Spleen (tissue), 11 donors: ENCODE measurements around the gene CHSY3. TPM values are rescaled to one million over a fixed set of nuclear protein-coding genes. Genes with fewer than 3 reads are reported as not detected.

Experiments
- DNase-seq: peaks from one replicate; pipeline ENCODE4 v3.0.0-alpha.2; 2020
- H3K27ac ChIP-seq, 8 donors: fragments of 200-600 bp; sonication (generic) in 7 of 8; 1 replicate in 4 of 8; 2 replicates in 4 of 8; pipeline versions ENCODE4 v1.5.0 to v1.8.0; 2016 to 2021; ENCODE audit warnings: inconsistent platforms in 4 of 8, mild to moderate bottlenecking in 4 of 8, moderate library complexity in 1 of 8
- H3K27me3 ChIP-seq, 7 donors: fragments of 200-600 bp; sonication (generic) in 6 of 7; replicated peaks in 1 of 7; 1 replicate in 4 of 7; 2 replicates in 3 of 7; pipeline versions ENCODE4 v1.5.0 to v1.8.0; 2016 to 2021; ENCODE audit warnings: inconsistent platforms in 3 of 7, mild to moderate bottlenecking in 1 of 7
- H3K36me3 ChIP-seq, 6 donors: fragments of 200-600 bp; sonication (generic) in 5 of 6; 1 replicate in 4 of 6; 2 replicates in 2 of 6; pipeline versions ENCODE4 v1.5.0 to v1.8.0; 2016 to 2021; ENCODE audit warnings: inconsistent platforms in 2 of 6
- H3K4me1 ChIP-seq, 6 donors: fragments of 200-600 bp; sonication (generic) in 5 of 6; 1 replicate in 3 of 6; 2 replicates in 3 of 6; pipeline versions ENCODE4 v1.5.0 to v1.8.0; 2016 to 2021; ENCODE audit warnings: inconsistent platforms in 3 of 6
- H3K4me3 ChIP-seq, 8 donors: fragments of 200-600 bp; sonication (generic) in 7 of 8; 1 replicate in 4 of 8; 2 replicates in 4 of 8; pipeline versions ENCODE4 v1.5.0 to v1.8.0; 2016 to 2021; ENCODE audit warnings: inconsistent platforms in 4 of 8, mild to moderate bottlenecking in 4 of 8, moderate library complexity in 2 of 8
- H3K9me3 ChIP-seq, 8 donors: fragments of 200-600 bp; sonication (generic) in 7 of 8; 1 replicate in 4 of 8; 2 replicates in 4 of 8; pipeline versions ENCODE4 v1.5.0 to v1.8.0; 2016 to 2021; ENCODE audit warnings: inconsistent platforms in 4 of 8
- CTCF ChIP-seq, 11 experiments: fragments of 200-600 bp in 7 of 11; fragments of 450-650 bp in 4 of 11; sonication (generic) in 4 of 11; IDR thresholded peaks in 8 of 11; conservative IDR thresholded peaks in 3 of 11; 1 replicate in 7 of 11; 2 replicates in 4 of 11; pipeline versions ENCODE4 v1.4.0 to v1.8.0; 2016 to 2021; ENCODE audit warnings: antibody characterized with exemption in 11 of 11, inconsistent platforms in 4 of 11, mild to moderate bottlenecking in 1 of 11
- POLR2A ChIP-seq, 3 donors: fragments of 450-650 bp; IDR thresholded peaks; one replicate each; pipeline ENCODE4 v1.5.1; 2017; ENCODE audit warnings: antibody characterized with exemption in 3 of 3, mild to moderate bottlenecking in 1 of 3
- POLR2AphosphoS5 ChIP-seq, 3 donors: sonication (generic); formaldehyde crosslinking; IDR thresholded peaks; one replicate each; pipeline ENCODE4 v1.5.1; 2017; ENCODE audit warnings: antibody characterized with exemption in 3 of 3
- WGBS, 5 donors: extraction: QIAGEN DNeasy Blood & Tissue Kit in 3 of 5; methylation state at CpG; one replicate each; pipeline versions ENCODE4 v1.1.5 to v1.1.7; 2013 to 2018; 5-methylcytosine and 5-hydroxymethylcytosine counted together
- intact Hi-C: fragments of 100-400 bp; cut with DNase I; formaldehyde crosslinking; loops from one replicate; pipeline ENCODE4 v1.15.0; 2023; ENCODE audit warnings: low total_unique reads
- polyA plus RNA-seq, 3 donors: library from polyadenylated mRNA; stranded (reverse); fragments of 200-250 nt; gene quantifications; one replicate each; pipeline ENCODE4 v1.2.1, GENCODE V29; 2013
- total RNA-seq, 7 donors: library from RNA; depleted of rRNA in 3 of 7; stranded (reverse); fragments of >200 nt in 3 of 7; fragmentation: NEBNext Ultra II Directional in 4 of 7; extraction: Animal tissue kit (Norgen Biotek cat#: 25700) in 4 of 7; gene quantifications; one replicate each; pipeline versions ENCODE4 v1.1.0 to v1.2.1, GENCODE V29; 2016 to 2021
- donor health status: healthy with polysubstance abuse.
- donor health status: DM: no; HTN: no; CAD: no; lungs with moderate emphysema.
- donor health status: DM: no; HTN: no; CAD: no.
- donor health status: Bipolar disorder and iron deficiency.
- donor health status: healthy.
- donor health status: DM: no; HTN: no; CAD: no.
- donor health status: DM: yes; HTN: yes; CAD: no.

The CHSY3 gene
- total and polyA plus RNA-seq, 10 donors = 0.07 to 3.0 (median 1.5) TPM

GRCh38 chr5:129921204-129921603, 16.9 kb downstream of the CHSY3 start:
- Histone ChIP-seq H3K4me1 (no peaks in the 10 kb centered on the region), H3K27ac (no peak overlapping the region), H3K36me3 (no peaks in the 10 kb centered on the region), H3K9me3 (no peaks in the 10 kb centered on the region), H3K4me3 (no peak overlapping the region), H3K27me3 (no peaks in the 10 kb centered on the region)
- 78 to 89% (median 84%) methylated on average over 4 of the region's 4 CpGs for WGBS, 5 donors
- intact Hi-C loops = no loop called here
- DNase-seq = no peak
- TF ChIP-seq POLR2A (IDR thresholded peaks at IDR 0.05) = no peak
- TF ChIP-seq POLR2AphosphoS5 (IDR thresholded peaks at IDR 0.05) = no peak
- TF ChIP-seq CTCF (IDR thresholded peaks at IDR 0.05 in 8 of 11, conservative IDR thresholded peaks at IDR 0.05 in 3 of 11) = no peak

- WGBS, 5 donors = 69 to 90% (median 72%) methylated on average over 4 of the region's 4 CpGs
- intact Hi-C loops = no loop called here
- H3K4me3 ChIP-seq = no peak overlapping the region
Observed at GRCh38 chr5:129930221-129930620, 26.0 kb downstream of the CHSY3 start.

GRCh38 chr5:129935626-129936025, 31.4 kb downstream of the CHSY3 start:
- Histone ChIP-seq H3K9me3 (peaks cover 0 to 27% (median 20%) of the 10 kb centered on the region in 8 donors), H3K4me3 (no peak overlapping the region), H3K27me3 (no peaks in the 10 kb centered on the region), H3K4me1 (no peaks in the 10 kb centered on the region), H3K36me3 (no peaks in the 10 kb centered on the region), H3K27ac (no peak overlapping the region)
- WGBS, 5 donors = 73 to 90% (median 82%) methylated on average over 2 of the region's 2 CpGs
- intact Hi-C loops = no loop called here
- no peak for DNase-seq
- no peak for TF ChIP-seq POLR2AphosphoS5 (IDR thresholded peaks at IDR 0.05)

More at GRCh38 chr5:129930221-129930620, 26.0 kb downstream of the CHSY3 start:
- Histone ChIP-seq H3K36me3 (no peaks in the 10 kb centered on the region), H3K4me1 (no peaks in the 10 kb centered on the region), H3K27ac (no peak overlapping the region), H3K9me3 (no peaks in the 10 kb centered on the region), H3K27me3 (no peaks in the 10 kb centered on the region)
- no peak for TF ChIP-seq POLR2A (IDR thresholded peaks at IDR 0.05)
- no peak for TF ChIP-seq POLR2AphosphoS5 (IDR thresholded peaks at IDR 0.05)
- no peak for TF ChIP-seq CTCF (IDR thresholded peaks at IDR 0.05 in 8 of 11, conservative IDR thresholded peaks at IDR 0.05 in 3 of 11)
- no peak for DNase-seq

- Histone ChIP-seq H3K27me3 (no peaks in the 10 kb centered on the region), H3K9me3 (peaks cover 0 to 27% (median 20%) of the 10 kb centered on the region in 8 donors), H3K4me1 (no peaks in the 10 kb centered on the region), H3K36me3 (no peaks in the 10 kb centered on the region), H3K4me3 (no peak overlapping the region), H3K27ac (no peak overlapping the region)
- DNase-seq = peak; percentile 24
- intact Hi-C loops = no loop called here
- WGBS, 5 donors = 79 to 92% (median 82%) methylated on average over 3 of the region's 3 CpGs
- TF ChIP-seq POLR2A (IDR thresholded peaks at IDR 0.05) (no peak), CTCF (IDR thresholded peaks at IDR 0.05 in 8 of 11, conservative IDR thresholded peaks at IDR 0.05 in 3 of 11) (no peak), POLR2AphosphoS5 (IDR thresholded peaks at IDR 0.05) (no peak)
Observed at GRCh38 chr5:129938077-129938476, 33.8 kb downstream of the CHSY3 start.

GRCh38 chr5:129943936-129944335, 39.7 kb downstream of the CHSY3 start:
- no peaks in the 10 kb centered on the region for H3K36me3 ChIP-seq
- TF ChIP-seq POLR2AphosphoS5 (IDR thresholded peaks at IDR 0.05) (no peak), POLR2A (IDR thresholded peaks at IDR 0.05) (no peak), CTCF (IDR thresholded peaks at IDR 0.05 in 8 of 11, conservative IDR thresholded peaks at IDR 0.05 in 3 of 11) (no peak)
- H3K27ac ChIP-seq = no peak overlapping the region
- H3K9me3 ChIP-seq = peaks cover 0 to 3% (median 2%) of the 10 kb centered on the region in 8 donors
- H3K4me3 ChIP-seq = no peak overlapping the region
- intact Hi-C loops = no loop called here
- H3K4me1 ChIP-seq = no peaks in the 10 kb centered on the region
- DNase-seq = no peak
- 0 to 94% (median 43%) methylated on average over 1 of the region's 1 CpG for WGBS, 5 donors
- H3K27me3 ChIP-seq = no peaks in the 10 kb centered on the region
